ENCODE data around the gene ANGPT4. TPM values are rescaled to one million over a fixed set of nuclear protein-coding genes. Genes with fewer than 3 reads are reported as not detected.

The ANGPT4 gene, protein sequence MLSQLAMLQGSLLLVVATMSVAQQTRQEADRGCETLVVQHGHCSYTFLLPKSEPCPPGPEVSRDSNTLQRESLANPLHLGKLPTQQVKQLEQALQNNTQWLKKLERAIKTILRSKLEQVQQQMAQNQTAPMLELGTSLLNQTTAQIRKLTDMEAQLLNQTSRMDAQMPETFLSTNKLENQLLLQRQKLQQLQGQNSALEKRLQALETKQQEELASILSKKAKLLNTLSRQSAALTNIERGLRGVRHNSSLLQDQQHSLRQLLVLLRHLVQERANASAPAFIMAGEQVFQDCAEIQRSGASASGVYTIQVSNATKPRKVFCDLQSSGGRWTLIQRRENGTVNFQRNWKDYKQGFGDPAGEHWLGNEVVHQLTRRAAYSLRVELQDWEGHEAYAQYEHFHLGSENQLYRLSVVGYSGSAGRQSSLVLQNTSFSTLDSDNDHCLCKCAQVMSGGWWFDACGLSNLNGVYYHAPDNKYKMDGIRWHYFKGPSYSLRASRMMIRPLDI
- total RNA-seq (2022; extraction: Qiagen RNA extraction), result 0.03 to 0.05 TPM (median 0.03 TPM) in 3 of 5 replicates, not detected in the others

DNA sequence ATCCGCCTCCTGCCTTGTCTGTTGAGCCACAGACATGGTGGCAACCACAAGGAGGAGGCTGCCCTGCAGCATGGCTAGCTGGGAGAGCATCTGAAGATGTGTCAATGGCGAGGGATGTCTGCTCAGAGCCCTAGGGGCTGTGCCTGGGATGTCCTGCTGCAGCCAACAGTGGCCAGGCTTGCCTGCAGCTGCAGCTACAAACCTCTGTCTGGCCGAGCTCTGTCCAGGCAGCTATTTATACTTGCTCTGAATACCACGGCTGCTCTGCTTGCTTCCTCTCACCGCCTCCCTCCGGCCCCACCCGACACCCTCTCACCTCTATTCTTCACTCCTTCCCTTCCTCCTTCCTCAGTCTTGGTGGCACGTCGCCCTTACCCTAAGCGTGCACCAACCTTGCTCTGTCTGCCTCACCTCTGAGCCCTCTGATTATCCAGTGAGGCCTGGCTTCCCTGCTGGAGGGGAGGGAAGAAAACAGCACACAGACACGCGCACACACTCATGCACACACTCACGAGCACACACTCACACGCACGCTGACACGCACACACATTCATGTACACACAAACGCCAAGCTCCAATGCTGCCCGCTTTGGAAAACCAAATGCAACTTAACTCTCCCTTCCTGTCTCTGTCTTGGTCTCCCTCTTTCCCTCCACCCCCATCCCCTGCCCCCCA lies at the start of gene ANGPT4:
TSS of gene ANGPT4 (minus strand) at position 210 of the 675 bp plus-strand sequence. CDS start at position 90, 120 bp downstream.

DNA sequence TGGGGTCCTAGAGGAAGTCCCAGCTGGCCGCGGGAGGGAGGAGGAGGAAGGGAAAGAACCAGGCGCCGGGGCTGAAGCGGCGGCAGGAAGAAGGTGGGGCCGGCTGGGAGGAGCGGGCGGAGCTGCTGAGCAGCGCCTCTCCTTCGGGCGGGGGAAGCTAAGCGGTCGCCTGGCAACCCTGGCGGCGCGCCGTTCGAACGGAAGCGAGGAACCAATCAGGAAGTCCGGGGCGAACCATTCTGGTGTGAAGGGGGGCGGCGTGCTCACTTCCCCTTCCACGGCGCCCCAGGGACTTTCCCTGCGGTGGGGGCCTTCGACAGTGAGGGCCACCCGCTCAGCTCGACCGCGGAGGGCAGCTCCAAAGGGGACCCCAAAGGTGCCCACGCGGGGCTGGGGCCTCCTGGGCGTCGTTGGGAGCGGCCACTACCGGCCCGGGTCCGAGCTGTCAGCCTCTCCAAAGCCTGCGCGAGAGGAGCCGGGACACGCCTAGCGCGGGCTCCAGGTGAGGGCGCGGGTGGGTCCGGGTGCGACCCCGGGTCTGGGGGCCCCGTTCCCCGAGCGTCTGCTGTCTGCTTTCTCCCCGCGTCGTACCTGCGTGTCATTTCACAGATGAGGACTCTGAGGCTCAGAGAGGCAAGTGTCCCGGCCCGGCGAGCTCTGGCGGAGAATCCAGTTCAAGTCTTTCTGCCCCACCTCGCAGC lies 82.5 kb downstream of the ANGPT4 start, which contains the start of gene FAM110A:
TSS of gene FAM110A (plus strand) at position 266 of the 701 bp plus-strand sequence. CDS start 11,090 bp downstream, outside the sequence.

Other genes starting within 250 kb of the ANGPT4 start
- gene SCRT2, start 240.5 kb downstream of the ANGPT4 start, total RNA-seq (2022; extraction: Qiagen RNA extraction), result 0.08 TPM in 1 of 5 replicates, not detected in the others
- 0.32 to 0.57 TPM (median 0.48 TPM) in 5 replicates for gene SLC52A3, start 147.8 kb downstream of the ANGPT4 start, total RNA-seq (2022; extraction: Qiagen RNA extraction)
- 5.3 to 11.3 TPM (median 10.3 TPM) in 5 replicates for gene FAM110A, start 82.6 kb downstream of the ANGPT4 start, total RNA-seq (2022; extraction: Qiagen RNA extraction)
- not detected in 5 replicates for gene RSPO4, start 86.0 kb upstream of the ANGPT4 start, total RNA-seq (2022; extraction: Qiagen RNA extraction)
- gene PSMF1, start 202.3 kb upstream of the ANGPT4 start, total RNA-seq (2022; extraction: Qiagen RNA extraction), result 205 to 221 TPM (median 209 TPM) in 5 replicates